K562 (cell line): ENCODE results near the gene SKIDA1. TPM values are rescaled to one million over a fixed set of nuclear protein-coding genes. Genes with fewer than 3 reads are reported as not detected.

Experiments
- CBX5 ChIP-seq: IDR thresholded peaks from 2 replicates; pipeline ENCODE4 v1.6.1; 2014; ENCODE audit warnings: low read depth, borderline replicate concordance
- CREB1 ChIP-seq, 2 experiments: sonication (generic) in 1 of 2; formaldehyde crosslinking in 1 of 2; IDR thresholded peaks; 2 replicates each; pipeline versions ENCODE4 v1.6.1 to v1.8.0; 2012 to 2022; ENCODE audit warnings: inconsistent platforms in 1 of 2, mild to moderate bottlenecking in 1 of 2, missing genetic modification reagents in 1 of 2, moderate library complexity in 1 of 2
- GATA2 ChIP-seq: sonication (generic); formaldehyde crosslinking; IDR thresholded peaks from 2 replicates; pipeline ENCODE4 v1.4.0; 2020; ENCODE audit warnings: mild to moderate bottlenecking, missing genetic modification reagents
- KLF6 ChIP-seq: fragments of 250-450 bp; sonication (Bioruptor Pico); IDR thresholded peaks from 2 replicates; pipeline ENCODE4 v1.4.0; 2020; ENCODE audit warnings: mild to moderate bottlenecking, moderate library complexity, borderline replicate concordance
- MAX ChIP-seq: sonication (generic); formaldehyde crosslinking; IDR thresholded peaks from 2 replicates; pipeline ENCODE4 v1.9.0; 2022; ENCODE audit warnings: mild to moderate bottlenecking, missing genetic modification reagents
- NFIX ChIP-seq: fragments of 250-450 bp; sonication (Bioruptor Pico); IDR thresholded peaks from 2 replicates; pipeline ENCODE4 v1.4.0; 2020; ENCODE audit warnings: low read depth, mild to moderate bottlenecking, moderate library complexity
- PCBP2 ChIP-seq: fragments of 200-400 bp; formaldehyde crosslinking; IDR thresholded peaks from 2 replicates; pipeline ENCODE4 v1.6.1; 2018; ENCODE audit warnings: low read length, low read depth, mild to moderate bottlenecking, moderate library complexity; ENCODE audit not compliant: poor library complexity, severe bottlenecking
- PHF21A ChIP-seq: fragments of 450-650 bp; IDR thresholded peaks from 2 replicates; pipeline ENCODE4 v1.6.1; 2017; ENCODE audit warnings: low read depth, borderline replicate concordance
- RHOXF2B ChIP-seq: fragments of 250-450 bp; sonication (Bioruptor Pico); conservative IDR thresholded peaks from 2 replicates; pipeline ENCODE4 v1.5.1; 2021
- SAFB ChIP-seq: fragments of 200-400 bp; formaldehyde crosslinking; IDR thresholded peaks from 2 replicates; pipeline ENCODE4 v1.6.1; 2017; ENCODE audit warnings: low read depth, low read length, borderline replicate concordance
- SMARCA5 ChIP-seq: fragments of 450-650 bp; IDR thresholded peaks from 2 replicates; pipeline ENCODE4 v1.6.1; 2016
- SMARCC2 ChIP-seq: fragments of 450-650 bp; IDR thresholded peaks from 2 replicates; pipeline ENCODE4 v1.6.1; 2017; ENCODE audit warnings: antibody characterized with exemption, moderate library complexity, mild to moderate bottlenecking, low read depth
- SMARCE1 ChIP-seq: fragments of 450-650 bp; IDR thresholded peaks from 2 replicates; pipeline ENCODE4 v1.7.1; 2016; ENCODE audit warnings: mild to moderate bottlenecking
- SNRNP70 ChIP-seq: fragments of 200-400 bp; formaldehyde crosslinking; optimal IDR thresholded peaks from 2 replicates; pipeline ENCODE3; 2017; ENCODE audit warnings: low read depth, low read length
- TARDBP ChIP-seq: fragments of 450-650 bp; IDR thresholded peaks from 2 replicates; pipeline ENCODE4 v1.6.1; 2016
- XRCC4 ChIP-seq: IDR thresholded peaks from one replicate; pipeline ENCODE4 v1.6.1; 2011; ENCODE audit not compliant: insufficient read depth, insufficient read length; ENCODE audit errors: extremely low read depth
- YBX1 ChIP-seq: fragments of 450-650 bp; IDR thresholded peaks from 2 replicates; pipeline ENCODE4 v1.7.1; 2016; ENCODE audit warnings: mild to moderate bottlenecking
- ZNF239 ChIP-seq: fragments of 250-450 bp; sonication (Bioruptor Pico); IDR thresholded peaks from 2 replicates; pipeline ENCODE4 v1.4.0; 2020; ENCODE audit warnings: mild to moderate bottlenecking
- ZNF395 ChIP-seq: fragments of 200-800 bp; sonication (Bioruptor generic); IDR thresholded peaks from 2 replicates; pipeline ENCODE4 v1.6.1; 2017; ENCODE audit warnings: missing genetic modification characterization, missing compliant biosample characterization
- ZNF696 ChIP-seq: fragments of 250-450 bp; sonication (Bioruptor Pico); conservative IDR thresholded peaks from 2 replicates; pipeline ENCODE4 v1.4.0; 2020; ENCODE audit warnings: mild to moderate bottlenecking, moderate library complexity
- polyA plus RNA-seq, 8 experiments: library from polyadenylated mRNA; depleted of rRNA in 4 of 8; stranded (reverse) in 5 of 8; unstranded in 3 of 8; fragments of >200 nt; fragmentation: Nextera tagmentation in 2 of 8; fragmentation: Illumina TruSeq in 1 of 8; extraction: Ambion mirVana in 2 of 8; extraction: Trizol in 1 of 8; gene quantifications; 2 replicates each; pipeline versions ENCODE4 v1.2.1 to v1.2.3, GENCODE V29; 2011 to 2014; ENCODE audit warnings: inconsistent platforms in 1 of 8, missing spikeins in 1 of 8
- total RNA-seq, 7 experiments: library from RNA; depleted of rRNA in 6 of 7; stranded (reverse); fragments of >200 nt in 6 of 7; fragmentation: Illumina TruSeq in 2 of 7; extraction: Trizol in 2 of 7; gene quantifications; 2 replicates each; pipeline versions ENCODE4 v1.2.1 to v1.2.3, GENCODE V29; 2011 to 2021; ENCODE audit warnings: low replicate concordance in 1 of 7
- TF ChIP-seq, protein P1 (sequence below): fragments of 450-650 bp; conservative IDR thresholded peaks from 2 replicates; pipeline ENCODE4 v1.6.1; 2016; ENCODE audit warnings: missing genetic modification characterization, low read depth, mild to moderate bottlenecking, missing compliant biosample characterization, moderate library complexity
- TF ChIP-seq, protein P2 (sequence below): fragments of 450-650 bp; conservative IDR thresholded peaks from 2 replicates; pipeline ENCODE4 v1.6.1; 2016; ENCODE audit warnings: missing genetic modification characterization, low read depth, mild to moderate bottlenecking, control low read depth, missing compliant biosample characterization
- TF ChIP-seq, protein P3 (sequence below): IDR thresholded peaks from 2 replicates; pipeline ENCODE4 v1.6.1; 2012; ENCODE audit warnings: low read depth, low read length, improper control_type of control experiment, borderline replicate concordance

The SKIDA1 gene
- total and polyA plus RNA-seq, 9 of the 15 experiments (the other 6 are each of a cell fraction or from before 2014, with no cell fraction given), result 0.05 to 1.1 (median 0.42) TPM

GRCh38 chr10:21525367-21526187, at the start of gene SKIDA1 (continued):
- TF ChIP-seq CBX5 (no peak), KLF6 (CRISPR knock-in tag) (no peak), SNRNP70 (no peak), XRCC4 (no peak), GATA2 (CRISPR knock-in tag) (no peak), ZNF239 (no peak), MAX (CRISPR knock-in tag) (peak; percentile 75), ZNF395 (CRISPR knock-in tag) (peak; percentile 94), RHOXF2B (CRISPR knock-in tag) (no peak), TARDBP (no peak), PCBP2 (no peak), CREB1 (IDR thresholded peaks at IDR 0.05) (no peak), CREB1 (CRISPR knock-in tag; IDR thresholded peaks at IDR 0.05) (0 out of 2 replicates have a peak, but pooled peaks have one; percentile 29), YBX1 (no peak), NFIX (CRISPR knock-in tag) (no peak), SMARCA5 (no peak), SMARCE1 (peak; percentile 65), SAFB (no peak), SMARCC2 (no peak), ZNF696 (CRISPR knock-in tag) (no peak), PHF21A (peak; percentile 59; the same call in 1 of the 2 replicates)
- TF ChIP-seq, protein P1, sequence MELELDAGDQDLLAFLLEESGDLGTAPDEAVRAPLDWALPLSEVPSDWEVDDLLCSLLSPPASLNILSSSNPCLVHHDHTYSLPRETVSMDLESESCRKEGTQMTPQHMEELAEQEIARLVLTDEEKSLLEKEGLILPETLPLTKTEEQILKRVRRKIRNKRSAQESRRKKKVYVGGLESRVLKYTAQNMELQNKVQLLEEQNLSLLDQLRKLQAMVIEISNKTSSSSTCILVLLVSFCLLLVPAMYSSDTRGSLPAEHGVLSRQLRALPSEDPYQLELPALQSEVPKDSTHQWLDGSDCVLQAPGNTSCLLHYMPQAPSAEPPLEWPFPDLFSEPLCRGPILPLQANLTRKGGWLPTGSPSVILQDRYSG, result peak; percentile 64; the same call in 1 of the 2 replicates
- TF ChIP-seq, protein P2, sequence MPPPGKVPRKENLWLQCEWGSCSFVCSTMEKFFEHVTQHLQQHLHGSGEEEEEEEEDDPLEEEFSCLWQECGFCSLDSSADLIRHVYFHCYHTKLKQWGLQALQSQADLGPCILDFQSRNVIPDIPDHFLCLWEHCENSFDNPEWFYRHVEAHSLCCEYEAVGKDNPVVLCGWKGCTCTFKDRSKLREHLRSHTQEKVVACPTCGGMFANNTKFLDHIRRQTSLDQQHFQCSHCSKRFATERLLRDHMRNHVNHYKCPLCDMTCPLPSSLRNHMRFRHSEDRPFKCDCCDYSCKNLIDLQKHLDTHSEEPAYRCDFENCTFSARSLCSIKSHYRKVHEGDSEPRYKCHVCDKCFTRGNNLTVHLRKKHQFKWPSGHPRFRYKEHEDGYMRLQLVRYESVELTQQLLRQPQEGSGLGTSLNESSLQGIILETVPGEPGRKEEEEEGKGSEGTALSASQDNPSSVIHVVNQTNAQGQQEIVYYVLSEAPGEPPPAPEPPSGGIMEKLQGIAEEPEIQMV (tag), result no peak
- TF ChIP-seq, protein P3, sequence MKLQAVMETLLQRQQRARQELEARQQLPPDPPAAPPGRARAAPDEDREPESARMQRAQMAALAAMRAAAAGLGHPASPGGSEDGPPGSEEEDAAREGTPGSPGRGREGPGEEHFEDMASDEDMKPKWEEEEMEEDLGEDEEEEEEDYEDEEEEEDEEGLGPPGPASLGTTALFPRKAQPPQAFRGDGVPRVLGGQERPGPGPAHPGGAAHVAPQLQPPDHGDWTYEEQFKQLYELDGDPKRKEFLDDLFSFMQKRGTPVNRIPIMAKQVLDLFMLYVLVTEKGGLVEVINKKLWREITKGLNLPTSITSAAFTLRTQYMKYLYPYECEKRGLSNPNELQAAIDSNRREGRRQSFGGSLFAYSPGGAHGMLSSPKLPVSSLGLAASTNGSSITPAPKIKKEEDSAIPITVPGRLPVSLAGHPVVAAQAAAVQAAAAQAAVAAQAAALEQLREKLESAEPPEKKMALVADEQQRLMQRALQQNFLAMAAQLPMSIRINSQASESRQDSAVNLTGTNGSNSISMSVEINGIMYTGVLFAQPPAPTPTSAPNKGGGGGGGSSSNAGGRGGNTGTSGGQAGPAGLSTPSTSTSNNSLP, result no peak
